GM12892 (cell line): Measurements from ENCODE around the gene PPFIA4.

Experiments used
- POLR2A ChIP-seq: IDR thresholded peaks from 2 replicates; pipeline ENCODE4 v1.6.1; 2011; ENCODE audit warnings: low read depth, low read length, control low read depth
- POLR2AphosphoS5 ChIP-seq: IDR thresholded peaks from 2 replicates; pipeline ENCODE4 v1.6.1; 2011; ENCODE audit warnings: low read depth, low read length, control low read depth
- TAF1 ChIP-seq: IDR thresholded peaks from 2 replicates; pipeline ENCODE4 v1.6.1; 2011; ENCODE audit warnings: low read depth, mild to moderate bottlenecking, control low read depth, low read length, borderline replicate concordance

DNA sequence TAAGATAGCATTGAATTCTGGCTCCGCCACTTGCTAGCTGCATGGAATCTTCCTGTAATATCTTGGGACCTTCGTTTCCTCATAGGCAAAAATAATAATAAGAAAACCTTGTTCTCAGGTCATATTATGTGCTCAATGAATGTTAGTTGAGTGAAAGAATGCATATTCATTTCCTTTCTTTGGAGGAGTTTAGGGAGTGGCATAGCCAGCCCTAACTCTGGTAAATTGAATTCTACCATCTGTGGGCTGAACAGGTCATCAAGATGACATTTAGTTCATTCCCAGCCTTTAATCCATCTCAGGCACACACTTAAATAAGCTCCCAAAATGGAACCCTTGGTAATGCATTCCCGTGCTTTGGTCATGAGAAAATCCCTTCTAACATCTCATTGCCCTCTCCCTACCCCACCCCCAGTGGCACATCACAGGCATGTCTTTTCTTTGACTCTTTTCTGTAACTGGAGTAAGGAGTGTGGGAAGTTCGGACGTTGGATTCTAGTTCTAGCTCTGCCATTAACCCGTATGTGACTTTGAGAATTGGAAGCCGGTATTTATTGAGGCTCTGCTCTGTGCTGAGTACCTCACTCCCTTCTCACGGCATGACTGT is 72.7 kb downstream of the PPFIA4 start:
- TF ChIP-seq POLR2A (no peak), POLR2AphosphoS5 (no peak), TAF1 (no peak)
